GM19328 (cell line): ENCODE results near the gene AHSA1.

ENCODE experiments used
- ATAC-seq: cut with Tn5 transposase; IDR thresholded peaks from one replicate; pipeline ENCODE4 v1.9.1; 2021; ENCODE audit warnings: mild to moderate bottlenecking, moderate library complexity; ENCODE audit not compliant: unreplicated experiment

Gene AHSA1

DNA sequence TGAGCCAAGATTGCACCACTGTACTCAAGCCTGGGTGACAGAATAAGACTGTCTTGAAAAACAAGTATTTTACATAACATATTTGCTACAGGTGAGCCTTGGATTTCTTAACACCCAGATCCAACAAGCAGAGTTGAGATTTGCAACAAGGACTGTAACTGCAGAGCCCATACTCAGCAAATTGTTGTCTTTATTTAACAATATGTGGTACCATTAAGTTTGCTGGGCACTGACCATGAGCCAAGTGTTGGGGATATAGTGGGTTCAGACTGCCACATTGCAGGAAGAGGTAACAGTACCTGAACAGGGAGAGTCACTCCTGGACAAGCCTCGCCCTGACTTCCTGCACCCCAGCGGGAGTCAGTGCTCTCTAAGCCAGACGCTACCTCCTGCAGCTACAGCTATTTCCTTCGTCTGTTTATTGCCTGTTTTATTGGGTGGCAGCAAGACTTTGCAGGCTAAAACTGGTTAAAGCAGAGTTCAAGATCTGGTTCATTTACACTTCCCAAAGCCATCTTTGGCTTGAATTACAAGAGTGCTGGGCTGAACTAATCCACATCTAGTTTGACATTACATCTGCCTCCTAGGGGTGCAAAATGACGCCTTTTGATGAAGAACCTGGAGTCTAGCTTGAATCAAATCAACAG is 12.5 kb downstream of the AHSA1 start:
- no peak for ATAC-seq

DNA sequence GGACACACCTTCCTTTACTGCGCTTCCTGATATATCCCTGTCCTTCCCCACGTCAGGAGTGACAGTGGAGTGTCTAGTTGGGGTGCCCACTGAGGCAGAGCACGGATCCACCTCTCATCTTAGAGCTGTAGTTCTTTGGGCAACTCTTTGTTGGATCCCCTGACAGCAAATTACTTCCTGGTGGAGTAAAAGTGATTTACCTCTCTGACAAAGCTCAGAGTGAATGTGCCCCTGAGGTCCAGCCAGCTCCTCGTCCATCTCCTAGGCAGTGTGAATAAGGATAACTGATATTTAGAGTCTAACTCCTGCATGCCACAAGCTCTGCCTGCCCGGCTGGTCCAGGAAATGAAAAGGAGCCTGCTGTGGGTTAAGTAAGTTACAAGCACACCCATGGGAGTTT is 16.0 kb downstream of the AHSA1 start:
- ATAC-seq = no peak

DNA sequence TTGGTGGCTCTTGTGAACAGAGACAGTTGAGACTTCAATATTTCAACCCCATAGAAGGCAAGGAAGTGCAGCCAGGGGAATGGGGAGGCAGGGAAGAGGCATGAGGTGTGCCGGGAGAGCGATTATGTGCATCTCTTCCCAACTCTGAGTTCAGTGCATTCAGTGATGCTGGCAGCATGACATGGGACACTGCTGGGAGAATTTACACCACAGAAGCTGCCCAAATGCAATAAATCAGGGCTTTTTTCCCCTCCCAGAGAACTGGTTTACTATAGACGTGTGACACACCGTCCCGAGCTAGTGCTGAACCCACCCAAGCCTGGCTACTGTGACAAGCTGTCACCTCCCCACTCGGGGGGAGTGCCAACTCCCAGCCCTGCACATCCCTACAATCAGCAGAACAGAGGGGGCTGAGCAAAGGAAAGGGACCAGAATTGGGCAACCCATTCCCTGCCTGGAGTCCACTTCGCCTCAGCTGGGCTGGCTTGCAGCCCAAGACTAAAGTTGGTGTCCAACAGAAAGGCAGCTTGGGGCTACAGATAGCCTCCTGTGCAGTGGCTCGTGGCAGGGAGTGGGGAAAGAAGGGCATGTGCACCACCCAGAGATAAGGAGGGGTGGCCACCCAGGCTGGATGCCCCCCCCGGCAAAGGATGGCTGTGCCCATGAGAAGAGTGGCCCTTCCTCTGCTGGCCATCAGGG is 16.7 kb downstream of the AHSA1 start:
- ATAC-seq = no peak

DNA sequence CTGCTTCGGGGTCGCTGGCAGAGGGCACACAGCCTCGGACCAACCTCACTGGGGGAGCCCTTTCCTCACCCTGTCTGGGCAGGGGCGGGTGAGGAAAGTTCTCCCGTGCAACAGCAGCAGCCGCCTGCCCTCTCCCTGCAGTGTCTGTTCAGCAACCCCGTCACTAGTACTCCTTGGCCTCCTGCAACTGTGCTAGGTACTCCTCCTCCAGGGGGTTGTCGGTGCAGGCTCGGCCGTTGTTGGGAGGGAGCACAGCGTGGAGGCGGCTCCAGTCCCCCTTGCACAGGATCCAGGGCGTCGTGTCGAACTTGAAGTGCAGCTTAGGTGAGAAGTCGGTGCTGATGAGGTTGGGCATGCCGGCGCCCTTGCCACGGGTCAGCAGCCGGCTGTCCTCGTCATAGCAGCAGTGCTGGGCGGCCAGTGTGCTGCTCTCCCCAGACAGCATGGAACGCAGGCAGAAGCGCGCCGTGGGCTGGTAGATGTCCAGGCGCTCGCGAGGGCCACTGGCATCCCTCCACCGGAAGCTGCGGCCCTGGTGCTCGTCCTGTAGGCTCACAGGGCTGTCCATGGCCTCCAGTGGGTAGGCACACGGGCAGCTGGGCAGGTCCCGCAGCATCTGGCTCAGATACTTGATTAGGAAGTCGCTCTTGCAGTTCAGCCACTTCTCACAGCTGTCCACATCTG is 17.7 kb downstream of the AHSA1 start:
- no peak for ATAC-seq

DNA sequence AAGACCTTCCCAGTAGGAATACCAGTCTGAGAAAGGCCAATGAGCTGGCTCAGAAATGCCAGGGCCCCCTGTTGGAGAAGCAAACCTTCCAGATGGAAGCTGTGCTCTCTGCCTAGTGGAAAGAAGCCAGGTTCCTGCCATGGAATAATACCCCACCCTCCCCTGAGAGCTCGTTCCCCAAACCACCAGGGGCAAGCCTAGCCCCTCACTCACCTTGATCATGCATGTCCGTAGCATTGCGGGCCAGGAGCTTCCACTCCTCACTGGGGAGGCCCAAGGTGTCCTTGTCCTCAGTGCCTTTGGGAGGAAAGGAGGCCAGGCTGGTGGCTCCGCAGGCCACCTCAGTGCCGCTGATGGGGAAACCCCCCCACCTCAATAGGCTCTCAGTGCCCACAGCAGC is 20.1 kb downstream of the AHSA1 start:
- ATAC-seq = no peak

DNA sequence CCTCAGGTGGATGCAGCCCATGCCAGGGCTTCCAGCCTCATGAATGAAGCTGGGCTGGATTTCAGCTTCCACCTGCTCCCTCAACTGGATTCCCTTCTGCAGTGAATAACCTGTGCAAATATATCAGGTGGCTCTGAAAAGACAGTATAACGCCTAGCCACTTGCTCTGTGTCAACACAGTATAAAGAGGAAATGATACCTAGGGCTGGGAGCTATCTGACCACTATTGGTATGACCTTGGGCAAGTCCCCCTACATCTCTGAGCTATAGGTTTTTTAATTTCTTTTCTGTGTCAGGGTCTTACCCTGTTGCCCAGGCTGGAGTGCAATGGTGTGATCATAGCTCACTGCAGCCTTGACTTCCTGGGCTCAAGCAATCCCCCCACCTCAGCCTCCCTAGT is 20.9 kb downstream of the AHSA1 start:
- ATAC-seq = peak; percentile 75

DNA sequence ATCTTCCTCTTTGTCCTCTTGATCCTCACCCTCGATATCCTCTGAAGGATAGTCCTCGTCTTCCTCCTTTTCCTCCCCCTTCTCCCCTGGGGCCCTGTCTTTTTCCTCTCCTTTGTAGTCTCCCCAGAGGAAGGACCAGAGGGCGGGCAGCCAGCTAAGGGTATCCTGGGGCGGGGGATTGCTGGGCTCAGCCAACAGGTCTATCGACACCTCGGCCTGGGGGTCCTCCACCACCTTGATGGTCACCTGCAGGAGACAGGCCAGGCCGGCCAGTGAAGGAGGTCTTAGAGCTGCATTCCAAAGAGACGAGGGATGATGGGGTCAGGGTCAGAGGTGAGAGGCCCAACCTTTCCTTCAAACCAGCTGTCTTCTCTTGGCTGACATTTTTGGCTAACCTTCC is 24.5 kb downstream of the AHSA1 start:
- ATAC-seq = no peak

DNA sequence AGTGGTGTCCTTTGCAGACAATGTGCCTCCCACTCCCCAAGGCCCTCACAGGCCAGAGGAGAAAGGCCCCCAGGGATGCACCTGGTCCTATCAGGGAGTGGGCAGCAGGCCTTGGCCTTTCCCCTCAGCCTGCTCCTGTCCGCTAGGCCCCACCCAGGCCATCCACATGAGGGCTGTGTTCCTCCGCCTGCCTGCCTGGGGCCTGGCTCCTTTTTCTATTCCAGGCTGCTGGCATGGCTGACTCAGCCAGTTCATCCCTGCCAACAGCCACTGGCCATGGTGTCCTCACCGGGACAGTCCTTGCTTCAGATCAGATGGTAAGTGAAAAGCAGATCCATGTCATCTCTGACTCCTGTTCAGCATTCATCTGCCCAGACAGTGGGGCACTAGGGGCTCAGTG is 27.4 kb downstream of the AHSA1 start:
- ATAC-seq = no peak

DNA sequence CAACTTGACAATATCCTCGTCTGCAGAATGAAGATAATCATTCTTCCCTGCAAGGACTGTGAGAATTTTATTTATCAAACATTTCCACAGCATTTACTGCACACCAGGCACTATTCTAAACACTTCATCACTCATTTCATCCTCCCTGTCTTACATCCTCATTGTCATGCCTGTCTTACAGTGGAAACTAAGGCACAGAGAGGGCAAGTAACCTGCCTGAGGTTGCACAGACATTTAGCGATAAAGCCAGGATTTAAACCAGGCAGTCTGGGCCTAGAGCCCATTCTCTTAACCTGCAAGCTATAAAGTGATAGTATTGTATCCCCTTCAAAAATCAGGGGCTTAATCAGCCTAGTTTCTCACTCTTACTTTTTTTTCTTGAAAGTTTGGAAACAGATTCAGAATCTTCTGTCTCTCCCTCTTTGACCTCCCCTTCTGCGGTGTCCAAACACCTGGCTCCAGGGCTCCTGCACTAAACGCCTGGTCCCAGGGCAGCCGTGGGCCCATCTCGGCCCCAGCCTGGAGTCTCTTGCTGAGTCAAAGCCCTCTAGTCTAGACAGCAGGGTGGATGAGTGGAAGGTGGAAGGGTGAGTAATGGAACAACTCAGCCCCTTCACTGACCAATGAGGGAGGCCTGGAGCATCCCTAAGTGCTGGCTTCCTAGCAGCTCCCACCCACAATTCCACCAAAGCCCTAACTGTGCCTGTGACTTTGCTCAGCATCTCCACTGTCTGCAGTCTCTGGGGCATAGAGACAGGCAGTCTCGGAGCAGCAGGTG is 28.2 kb downstream of the AHSA1 start:
- ATAC-seq = no peak

DNA sequence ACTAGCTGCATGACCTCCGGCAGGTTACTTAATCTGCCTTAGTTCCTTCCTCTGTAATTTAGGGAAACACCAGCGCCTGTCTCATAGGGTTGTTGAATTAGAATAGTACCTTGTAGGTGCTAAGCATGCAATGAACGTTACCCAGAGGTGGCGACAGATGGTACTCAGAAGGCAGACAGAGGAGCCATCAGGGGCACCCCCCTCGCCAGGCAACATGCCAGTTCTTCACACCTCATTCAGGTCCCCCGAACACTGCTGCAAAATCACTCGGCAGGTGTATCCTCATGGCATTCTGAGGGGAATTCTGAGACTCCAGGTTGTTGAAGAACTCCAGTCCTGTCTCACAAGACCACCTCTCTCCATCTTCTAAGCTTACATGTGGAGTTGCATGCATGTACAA is 30.7 kb downstream of the AHSA1 start:
- ATAC-seq = no peak

DNA sequence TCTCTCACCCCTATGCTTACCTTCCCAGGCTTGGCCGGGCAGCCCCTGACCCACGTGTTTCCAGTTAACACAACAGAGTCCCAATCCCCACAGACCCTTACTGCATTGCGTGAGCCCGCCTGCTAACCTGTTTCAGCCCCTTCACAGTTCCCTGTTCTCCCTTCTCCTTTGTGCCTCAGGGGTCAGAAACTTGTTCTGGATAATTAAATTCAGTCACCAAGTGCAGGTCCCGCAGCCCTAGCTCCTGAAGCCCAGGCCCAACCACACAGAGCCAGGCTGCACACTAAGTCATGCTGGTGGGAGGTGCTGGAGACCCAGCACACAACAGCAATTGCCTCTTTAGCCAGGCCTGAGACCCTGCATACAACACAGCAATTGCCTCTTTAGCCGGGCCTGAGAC is 31.1 kb downstream of the AHSA1 start:
- ATAC-seq = no peak

DNA sequence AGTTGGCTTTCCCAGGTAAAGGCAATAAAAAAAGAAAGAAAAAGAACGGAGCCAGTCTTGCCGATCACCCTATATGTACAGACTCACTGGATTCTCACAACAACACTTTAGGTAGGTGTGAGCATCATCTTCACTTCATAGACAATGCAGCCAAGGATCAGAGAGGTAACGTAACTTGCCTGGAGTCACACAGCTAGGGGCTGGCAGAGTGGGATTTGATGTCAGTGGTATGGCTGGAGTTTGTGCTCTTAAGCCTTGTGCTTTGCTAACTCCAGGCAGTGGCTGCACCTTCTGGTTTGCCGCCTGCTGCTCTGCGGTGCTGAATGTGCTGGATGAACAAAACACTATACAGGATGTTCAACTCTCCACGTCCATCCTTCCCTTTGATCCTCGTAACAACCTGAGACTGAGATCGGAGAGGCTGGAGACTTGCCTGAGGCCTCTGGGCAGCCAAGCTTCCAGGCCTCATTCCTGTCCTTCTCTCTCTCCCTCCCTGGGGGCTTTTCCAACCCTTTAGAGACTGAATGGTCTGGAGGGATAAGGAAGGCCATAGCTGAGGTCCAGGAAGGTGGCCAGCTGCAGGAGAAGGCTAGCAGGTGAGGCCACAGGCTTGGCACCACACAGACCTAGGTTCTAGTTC is 32.6 kb downstream of the AHSA1 start:
- no peak for ATAC-seq

DNA sequence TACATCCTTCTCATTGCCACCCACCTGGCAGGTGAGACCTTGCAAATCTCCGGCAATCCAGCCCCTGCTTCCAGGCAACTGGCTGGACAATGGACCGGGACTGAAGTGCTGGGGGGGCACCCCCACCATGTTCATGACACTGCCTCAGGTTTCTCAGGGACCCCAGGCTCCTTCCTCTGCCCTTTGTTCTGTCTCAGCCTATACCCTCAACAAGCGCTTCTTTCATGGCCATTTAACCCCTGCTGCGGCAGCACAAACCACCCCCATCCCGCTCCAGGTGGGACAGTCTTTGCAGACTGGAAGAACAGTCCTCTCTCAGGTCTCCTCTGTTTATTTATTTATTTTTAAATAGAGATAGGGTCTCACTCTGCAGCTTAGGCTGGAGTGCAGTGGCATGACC is 33.2 kb downstream of the AHSA1 start:
- no peak for ATAC-seq

DNA sequence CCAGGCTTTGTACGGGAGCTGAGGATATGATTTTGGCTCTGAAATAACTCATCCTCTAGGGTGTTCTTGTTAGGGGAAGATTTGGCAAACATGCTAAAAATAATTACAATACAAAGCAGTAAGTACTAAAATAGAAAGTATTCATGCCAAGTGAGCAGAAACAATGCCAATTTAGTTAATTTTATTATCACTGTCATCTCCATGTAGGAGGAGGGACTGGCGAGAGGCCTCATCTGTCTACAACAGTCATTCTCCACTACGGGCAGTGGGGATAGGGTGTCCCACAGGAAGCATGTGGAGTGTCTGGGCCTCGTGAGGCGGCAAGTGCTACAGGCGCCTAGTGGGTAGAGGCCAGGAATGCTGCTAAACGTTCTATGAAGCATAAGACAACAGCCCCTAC is 37.4 kb downstream of the AHSA1 start:
- ATAC-seq = no peak

DNA sequence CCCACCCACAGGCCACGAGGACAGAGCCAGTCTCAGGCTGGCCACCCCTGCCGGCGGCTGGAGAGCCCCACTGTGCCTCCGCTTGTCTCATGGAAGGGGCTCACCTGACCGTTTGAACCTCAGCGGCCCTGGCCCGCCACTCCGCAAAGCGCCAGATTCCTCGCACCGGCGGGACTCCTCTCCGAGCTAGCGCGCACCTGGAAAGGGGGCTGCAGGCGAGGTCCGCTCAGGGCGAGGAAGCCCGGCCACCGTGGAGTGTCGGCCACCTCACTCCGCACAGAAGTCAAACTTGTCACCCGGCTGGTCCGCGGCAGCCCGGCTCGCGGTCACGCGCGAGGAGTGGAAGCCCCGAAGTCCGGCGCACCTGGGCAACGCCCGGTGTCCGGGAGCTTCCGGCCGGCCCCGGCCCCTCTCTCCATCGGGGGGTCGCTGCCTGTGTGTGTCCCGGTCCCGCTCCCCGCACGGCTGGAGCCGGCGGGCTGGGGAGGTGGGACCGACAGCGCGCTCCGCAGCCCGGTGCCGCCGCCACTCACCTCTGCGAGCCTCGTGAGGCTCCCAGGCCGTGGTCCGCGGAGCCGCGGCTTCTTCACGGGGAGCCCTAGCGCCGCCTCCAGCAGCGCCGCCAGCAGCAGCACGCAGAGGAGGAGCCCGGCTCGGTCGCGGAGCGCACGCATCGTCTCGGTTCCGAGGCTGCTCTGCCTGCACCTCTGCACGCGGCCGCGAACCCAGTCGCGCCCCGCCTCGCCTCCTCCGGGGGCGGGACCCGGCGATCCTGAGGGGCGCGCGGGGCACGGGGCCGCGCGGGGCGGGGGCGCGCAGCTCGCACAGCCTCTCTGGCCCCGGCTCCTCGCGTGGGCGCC is 40.5 kb downstream of the AHSA1 start, which contains the start of gene ISM2:
Gene ISM2 (minus strand): TSS at position 697 of the 860 bp plus-strand sequence. CDS start 23 bp downstream, at position 674.
- peak; percentile 62 for ATAC-seq

DNA sequence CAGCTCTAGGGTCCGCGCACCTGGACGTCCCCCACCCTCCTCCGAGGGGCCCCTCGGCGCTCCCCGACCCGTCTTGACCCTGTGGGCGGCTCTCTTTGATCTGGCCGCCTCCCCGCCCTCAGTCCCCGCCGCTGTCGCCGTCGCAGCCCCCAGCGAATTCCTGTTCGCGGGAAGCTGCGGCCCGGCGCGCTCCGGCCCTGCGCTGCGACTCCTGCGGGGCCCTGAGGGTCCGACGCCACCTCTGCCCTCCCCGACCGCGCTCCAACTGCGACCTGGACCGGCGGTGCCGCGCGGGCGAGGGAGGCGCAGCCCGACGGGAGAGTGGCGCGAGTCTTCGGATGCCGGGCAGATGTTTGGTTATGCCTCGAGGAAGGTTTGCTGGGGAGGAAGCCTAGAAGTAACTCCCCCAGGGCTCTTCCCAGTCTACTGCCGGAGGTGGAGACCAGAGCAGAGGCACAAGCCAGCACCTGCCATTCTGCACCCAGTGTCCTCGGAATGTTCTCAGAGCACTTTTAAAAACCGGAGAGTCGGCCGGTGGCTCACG is 41.2 kb downstream of the AHSA1 start:
- ATAC-seq = peak; percentile 21

DNA sequence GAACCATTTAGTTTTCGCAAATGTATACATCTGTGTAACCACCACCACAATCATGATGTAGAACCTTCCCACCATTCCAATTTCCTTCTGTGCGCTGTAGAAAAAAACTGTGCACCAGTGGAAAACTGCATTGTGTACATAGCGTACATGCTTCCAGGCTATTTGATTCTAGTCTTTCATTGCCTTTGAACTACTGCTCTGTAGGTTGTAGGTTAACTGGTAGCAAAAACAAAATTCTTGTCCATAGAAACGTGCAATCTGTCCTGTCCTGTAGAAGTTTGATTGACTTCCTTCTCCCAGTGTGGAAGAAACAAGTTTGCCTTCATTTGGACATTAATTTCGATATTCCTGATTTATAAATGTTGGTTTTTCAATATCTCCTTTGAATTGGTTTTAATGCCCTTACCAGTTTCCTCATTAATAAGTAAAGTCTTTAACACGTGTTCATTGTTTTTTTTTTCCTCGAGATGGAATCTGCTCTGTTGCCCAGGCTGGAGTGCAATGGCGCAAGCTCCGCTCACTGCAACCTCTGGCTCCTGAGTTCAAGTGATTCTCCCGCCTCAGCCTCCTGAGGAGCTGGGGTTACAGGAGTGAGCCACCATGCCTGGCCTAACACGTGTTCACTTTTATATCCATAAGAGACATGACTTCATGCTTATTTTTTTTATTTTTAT is 44.4 kb downstream of the AHSA1 start:
- no peak for ATAC-seq

DNA sequence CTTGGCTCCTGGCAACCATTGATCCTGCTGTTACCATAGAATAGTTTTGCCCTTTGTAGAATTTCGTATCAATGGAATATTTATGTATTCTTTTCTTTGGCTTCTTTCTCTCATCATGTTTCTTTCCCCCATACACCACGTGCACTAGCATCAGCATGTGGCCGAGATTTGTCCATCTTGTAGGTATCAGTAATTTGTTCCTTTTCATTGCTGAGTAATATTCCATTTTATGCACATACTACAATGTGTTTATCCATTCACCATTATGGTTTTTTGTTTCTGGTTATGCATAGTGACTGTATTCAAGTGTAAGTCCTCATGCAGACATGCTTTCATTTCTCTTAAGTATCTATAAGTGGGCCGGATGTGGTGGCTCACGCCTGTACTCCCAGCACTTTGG is 45.2 kb downstream of the AHSA1 start:
- ATAC-seq = no peak

DNA sequence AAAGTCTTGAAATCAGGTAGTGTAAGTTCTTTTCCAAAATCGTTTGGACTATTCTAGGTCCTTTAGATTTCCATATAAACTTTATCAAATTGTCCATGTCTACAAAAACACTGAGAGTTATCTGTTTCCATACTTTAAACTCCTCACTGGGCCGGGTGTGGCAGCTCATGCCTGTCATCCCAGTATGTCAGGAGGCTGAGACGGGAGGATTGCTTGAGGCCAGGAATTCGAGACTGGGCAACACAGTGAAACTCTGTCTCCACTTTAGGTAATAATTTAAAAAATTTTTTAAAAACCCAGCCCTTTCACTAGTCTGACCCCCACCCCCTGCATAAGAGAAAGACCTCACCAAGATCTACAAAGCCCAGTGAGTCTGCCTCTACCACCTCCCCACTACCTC is 47.1 kb downstream of the AHSA1 start:
- ATAC-seq = no peak
